HG03558 (cell line): ENCODE measurements around the gene CKS2.
"Not testable (repeated sequence)": the region's sequence is repeated elsewhere in the genome, so short reads cannot be mapped to it uniquely, and the experiment has no call there.

ENCODE experiments used
- ATAC-seq: cut with Tn5 transposase; IDR thresholded peaks from one replicate; pipeline ENCODE4 v1.9.1; 2021; ENCODE audit warnings: moderate number of reproducible peaks; ENCODE audit not compliant: unreplicated experiment; ENCODE audit errors: extremely low read depth

Gene CKS2

GRCh38 chr9:89309608-89310474, 1.2 kb upstream of the CKS2 start:
- no peak for ATAC-seq

DNA sequence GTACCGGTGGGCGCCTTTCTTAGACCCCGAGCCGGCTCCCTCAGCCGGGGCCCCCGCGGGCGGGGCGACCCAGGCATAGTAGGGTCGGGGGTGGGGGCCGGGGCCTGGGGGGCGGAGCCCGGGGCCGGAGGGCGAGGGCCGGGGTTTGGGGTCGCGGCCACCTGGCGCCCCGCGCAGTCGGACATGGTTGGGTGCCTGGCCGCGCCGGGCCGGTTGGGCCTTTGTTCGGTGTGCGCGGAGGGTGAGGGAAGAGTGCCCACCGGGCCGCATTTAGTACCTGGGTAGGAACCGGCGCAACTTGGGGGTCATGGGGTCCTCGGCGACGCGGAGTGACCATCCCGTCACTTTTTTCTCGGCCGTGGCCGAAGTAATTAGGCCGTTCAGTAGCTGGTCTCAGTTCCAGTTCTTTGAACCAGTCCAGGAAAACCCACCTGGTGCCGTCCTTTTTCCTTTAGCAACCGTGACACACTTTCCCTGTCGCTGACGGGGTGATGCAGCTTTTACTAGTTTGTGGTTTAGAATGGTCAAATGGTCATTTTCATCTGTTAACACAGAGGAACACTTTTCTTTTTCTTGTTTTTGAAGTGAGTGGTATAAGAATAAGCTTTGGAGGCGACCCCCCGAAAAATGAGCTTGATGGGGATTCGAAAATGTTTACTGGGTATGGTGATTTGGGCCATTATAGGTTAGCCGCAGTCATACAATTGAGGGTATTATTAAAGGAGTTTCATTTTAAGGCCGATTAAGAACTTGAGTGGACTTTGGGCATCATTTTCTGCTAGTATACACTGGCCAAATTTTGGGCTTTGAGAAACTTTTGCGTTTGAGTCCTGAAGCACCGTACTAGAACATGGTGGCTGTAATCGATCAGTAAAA, 589 bp downstream of the CKS2 start:
- no peak for ATAC-seq

- ATAC-seq, result no peak
Observed at GRCh38 chr9:89312222-89312571, 1.2 kb downstream of the CKS2 start.

GRCh38 chr9:89313842-89314241, 2.8 kb downstream of the CKS2 start:
- no peak for ATAC-seq

- no peak for ATAC-seq
Observed at GRCh38 chr9:89314955-89315354, 4.0 kb downstream of the CKS2 start.

- ATAC-seq, result no peak
Observed at GRCh38 chr9:89315482-89315881, 4.5 kb downstream of the CKS2 start.

GRCh38 chr9:89317282-89317681, 6.3 kb downstream of the CKS2 start:
- ATAC-seq, result no peak

- ATAC-seq, result peak; percentile 75
Observed at GRCh38 chr9:89318123-89319014, 7.4 kb downstream of the CKS2 start, which contains the start of gene SECISBP2. Gene SECISBP2 (plus strand): TSS chr9:89318500. CDS start chr9:89318577, 77 bp downstream.

GRCh38 chr9:89319015-89319905, 8.3 kb downstream of the CKS2 start:
- ATAC-seq, result no peak

GRCh38 chr9:89323390-89323789, 12.4 kb downstream of the CKS2 start:
- ATAC-seq, result no peak

- ATAC-seq, result no peak
Observed at GRCh38 chr9:89325733-89326132, 14.7 kb downstream of the CKS2 start.

DNA sequence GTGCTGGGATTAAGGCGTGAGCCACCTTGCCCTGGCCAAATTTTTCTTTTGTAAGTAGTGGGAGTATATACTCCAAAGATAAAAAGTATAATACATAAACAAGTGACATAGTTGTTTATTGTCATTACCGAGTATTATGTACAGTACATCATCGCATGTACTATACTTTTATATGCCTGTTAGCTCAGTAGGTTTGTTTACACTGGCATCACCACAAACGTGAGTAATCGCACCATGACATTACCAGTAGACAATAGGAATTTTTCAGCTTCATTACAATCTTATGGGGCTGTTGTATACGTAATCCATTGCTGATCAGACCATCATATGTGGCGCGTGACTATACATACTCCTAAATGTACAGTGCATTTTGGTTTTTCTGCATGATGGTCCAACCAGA, 17.1 kb downstream of the CKS2 start:
- no peak for ATAC-seq

GRCh38 chr9:89329917-89330316, 18.9 kb downstream of the CKS2 start:
- ATAC-seq, result no peak

DNA sequence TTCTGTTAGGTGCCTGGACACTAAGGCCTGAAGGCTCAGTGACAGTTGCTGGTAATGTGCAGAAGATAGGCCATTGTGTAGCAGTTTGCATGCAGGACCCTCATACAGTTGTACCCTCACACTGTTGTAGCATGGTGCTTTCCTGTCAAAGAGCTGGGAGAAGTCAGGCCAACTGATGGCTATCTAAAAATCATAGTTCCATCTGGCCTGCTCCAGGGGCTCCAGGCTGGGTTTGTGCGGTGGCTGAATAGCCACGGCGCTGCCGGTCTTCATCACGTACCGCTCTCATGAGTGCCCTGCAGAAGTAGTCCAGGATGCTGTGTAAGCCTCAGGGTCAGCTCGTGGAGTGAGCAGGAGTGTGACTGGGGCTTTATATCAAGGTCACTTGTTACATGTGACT, 19.5 kb downstream of the CKS2 start:
- no peak for ATAC-seq

DNA sequence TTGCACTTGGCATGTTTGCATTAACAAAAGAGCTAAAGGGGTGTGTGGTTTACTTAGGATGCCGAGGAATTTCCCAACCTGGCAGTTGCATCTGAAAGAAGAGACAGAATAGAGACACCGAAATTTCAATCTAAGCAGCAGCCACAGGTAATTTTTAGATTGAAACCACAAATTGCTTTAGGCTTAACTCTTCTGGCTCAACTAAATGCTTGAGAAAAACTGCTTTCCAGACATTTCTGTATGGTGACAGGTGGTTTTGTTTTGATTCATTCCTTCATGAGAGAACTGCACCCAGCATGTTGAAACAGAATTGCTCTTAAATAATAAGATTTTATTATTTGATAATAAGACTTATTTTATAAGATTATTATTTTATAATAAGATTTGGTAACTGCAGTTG, 28.8 kb downstream of the CKS2 start:
- no peak for ATAC-seq

DNA sequence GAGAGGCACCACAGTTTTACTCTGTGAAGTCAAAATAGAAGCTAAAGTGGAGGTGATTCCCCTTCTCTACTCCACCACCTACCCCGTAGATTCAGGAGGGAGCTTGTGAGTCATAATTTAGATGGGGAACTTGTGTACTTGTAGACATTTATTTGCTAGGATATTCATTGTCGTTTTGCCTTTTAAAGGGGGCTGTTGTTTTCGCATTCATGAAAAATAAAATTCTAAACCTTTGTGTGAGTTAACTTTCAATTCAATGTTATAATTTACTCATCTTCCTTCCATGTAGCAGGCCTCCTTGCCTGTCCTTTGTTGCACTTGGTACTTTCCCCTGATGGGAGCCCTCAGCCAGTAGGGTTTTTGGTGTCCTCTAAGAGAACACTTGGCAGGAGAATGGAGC, 29.3 kb downstream of the CKS2 start:
- ATAC-seq, result peak; percentile 76

GRCh38 chr9:89342213-89342612, 31.2 kb downstream of the CKS2 start:
- ATAC-seq, result no peak

DNA sequence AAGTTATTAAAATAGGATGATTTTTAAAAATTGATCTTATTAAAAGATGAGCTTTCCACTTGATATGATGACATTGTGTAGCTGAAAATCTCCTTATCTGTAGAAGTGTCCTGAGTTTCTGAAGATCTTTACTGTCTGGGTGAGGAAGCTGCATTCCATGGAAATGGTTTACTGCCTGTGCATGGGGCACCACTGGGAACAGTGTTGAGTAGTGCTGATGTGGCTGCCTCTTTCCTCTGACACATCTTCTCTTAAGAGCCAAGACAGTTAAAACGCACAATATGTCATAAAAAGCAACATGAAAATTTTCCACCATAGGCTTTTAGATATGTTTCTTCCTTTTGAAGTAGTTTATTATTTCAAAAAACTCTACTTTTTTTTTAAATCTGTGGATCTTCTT, 32.0 kb downstream of the CKS2 start:
- ATAC-seq, result no peak

DNA sequence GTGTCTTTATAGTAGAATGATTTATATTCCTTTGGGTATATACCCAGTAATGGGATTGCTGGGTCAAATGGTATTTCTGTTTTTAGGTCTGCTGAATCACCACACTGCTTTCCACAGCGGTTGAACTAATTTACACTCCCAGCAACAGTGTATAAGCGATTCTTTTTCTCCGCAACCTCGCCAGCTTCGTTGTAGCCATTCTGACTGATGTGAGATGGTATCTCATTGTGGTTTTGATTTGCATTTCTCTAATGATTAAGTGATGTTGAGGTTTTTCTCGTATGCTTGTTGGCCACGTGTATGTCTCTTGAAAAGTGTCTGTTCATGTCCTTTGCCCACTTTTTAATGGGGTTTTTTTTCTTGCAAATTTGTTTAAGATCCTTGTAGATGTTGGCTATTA, 32.8 kb downstream of the CKS2 start:
- ATAC-seq, result not testable (repeated sequence)
